GM12878 (cell line): ENCODE results near the gene PAIP2. TPM values are rescaled to one million over a fixed set of nuclear protein-coding genes. Genes with fewer than 3 reads are reported as not detected.

Experiments
- ATAC-seq: fragments of 200-7000 bp; cut with Tn5 transposase; 3 replicates; pipeline ENCODE4 v1.9.1; 2020; ENCODE audit warnings: mild to moderate bottlenecking, moderate library complexity
- BruUV-seq: library from RNA; stranded (reverse); fragments of 400-500 nt; replicated peaks from 2 replicates; lab custom pipeline; 2021; lab: Mats Ljungman, UMichigan
- CTCF ChIA-PET: fragments of 300-600 bp; sonication (Branson Sonifier 250); formaldehyde crosslinking; extraction: SDS; loops from one replicate; lab custom pipeline; 2021; ENCODE audit warnings: inconsistent platforms; lab: Yijun Ruan, JAX
- POLR2A ChIA-PET: fragments of 350-600 bp; formaldehyde crosslinking; extraction: SDS; loops from one replicate; lab custom pipeline; 2021; ENCODE audit warnings: inconsistent platforms; lab: Charles Lee
- RAD21 ChIA-PET: fragments of 300-600 bp; sonication (Branson Sonifier 250); formaldehyde crosslinking; loops from one replicate; lab custom pipeline; 2023; ENCODE audit warnings: antibody characterized with exemption; ENCODE audit not compliant: unreplicated experiment; lab: Charles Lee
- SMC1A ChIA-PET: fragments of 300-600 bp; sonication (Branson Sonifier 250); formaldehyde crosslinking; loops from one replicate; lab custom pipeline; 2023; ENCODE audit not compliant: unreplicated experiment, uncharacterized antibody; lab: Charles Lee
- DNase-seq: peaks from one replicate; pipeline ENCODE4 v3.0.0-alpha.2; 2011; ENCODE audit warnings: low read depth, low spot score
- FAIRE-seq: peaks from 3 replicates; lab custom pipeline; 2011; peaks lifted over from hg19 to GRCh38; lab: Jason Lieb, UNC
- H2AFZ ChIP-seq: 2 replicates; pipeline ENCODE4 v1.6.0; 2011; ENCODE audit warnings: low read depth, low read length, control low read depth; ENCODE audit not compliant: control insufficient read depth
- H3K27ac ChIP-seq: 2 replicates; pipeline ENCODE4 v1.5.1; 2011; ENCODE audit warnings: control low read depth; ENCODE audit not compliant: control insufficient read depth, insufficient read depth
- H3K27me3 ChIP-seq, 2 experiments: replicated peaks in 1 of 2; 2 replicates each; pipeline versions ENCODE4 v1.6.0 to v1.6.1; 2011; ENCODE audit warnings: low read length in 1 of 2; ENCODE audit not compliant: control insufficient read depth in 2 of 2, insufficient read depth in 2 of 2
- H3K36me3 ChIP-seq, 2 experiments: 2 replicates each; pipeline ENCODE4 v1.5.1; 2011; ENCODE audit warnings: low read length in 1 of 2; ENCODE audit not compliant: control insufficient read depth in 2 of 2, insufficient read depth in 2 of 2
- H3K4me1 ChIP-seq: 2 replicates; pipeline ENCODE4 v1.6.1; 2011; ENCODE audit warnings: mild to moderate bottlenecking, low read length, moderate library complexity, mixed read lengths; ENCODE audit not compliant: control insufficient read depth, insufficient read depth
- H3K4me2 ChIP-seq: 2 replicates; pipeline ENCODE4 v1.6.0; 2011; ENCODE audit warnings: control low read depth; ENCODE audit not compliant: control insufficient read depth, insufficient read depth
- H3K4me3 ChIP-seq: fragments of 200-600 bp; sonication (generic); 2 replicates; pipeline ENCODE4 v1.5.1; 2016
- H3K79me2 ChIP-seq: 2 replicates; pipeline ENCODE4 v1.6.0; 2011; ENCODE audit warnings: low read length; ENCODE audit not compliant: control insufficient read depth, insufficient read depth
- H3K9ac ChIP-seq: 2 replicates; pipeline ENCODE4 v1.8.0; 2011; ENCODE audit warnings: low read length, control low read depth, mixed read lengths; ENCODE audit not compliant: control insufficient read depth, insufficient read depth
- H3K9me3 ChIP-seq: replicated peaks from 3 replicates; pipeline ENCODE4 v1.5.1; 2011; ENCODE audit warnings: mild to moderate bottlenecking, low read length; ENCODE audit not compliant: control insufficient read depth, insufficient read depth
- H4K20me1 ChIP-seq: 2 replicates; pipeline ENCODE4 v1.6.0; 2011; ENCODE audit not compliant: control insufficient read depth, insufficient read depth
- ASH2L ChIP-seq: fragments of 300-600, 200-600 bp; sonication (generic); IDR thresholded peaks from 2 replicates; pipeline ENCODE4 v1.6.1; 2017; ENCODE audit warnings: low read depth, mild to moderate bottlenecking, borderline replicate concordance
- ATF2 ChIP-seq: IDR thresholded peaks from 2 replicates; pipeline ENCODE4 v1.6.1; 2012; ENCODE audit warnings: low read length, inconsistent platforms
- BCL11A ChIP-seq: IDR thresholded peaks from 2 replicates; pipeline ENCODE4 v1.6.1; 2011; ENCODE audit warnings: low read depth, low read length
- BCL3 ChIP-seq: IDR thresholded peaks from 2 replicates; pipeline ENCODE4 v1.6.1; 2011; ENCODE audit warnings: borderline replicate concordance, low read depth, mild to moderate bottlenecking, moderate library complexity, low read length; ENCODE audit not compliant: insufficient read depth, poor library complexity, severe bottlenecking
- CHD2 ChIP-seq: IDR thresholded peaks from 2 replicates; pipeline ENCODE4 v1.6.1; 2011; ENCODE audit warnings: low read depth, low read length, improper control_type of control experiment, borderline replicate concordance
- HSF1 ChIP-seq: fragments of 150-350 bp; IDR thresholded peaks from 2 replicates; pipeline ENCODE4 v1.6.1; 2014; ENCODE audit warnings: mild to moderate bottlenecking, low read depth, low read length
- KLF5 ChIP-seq: fragments of 450-650 bp; IDR thresholded peaks from 2 replicates; pipeline ENCODE4 v1.6.1; 2014; ENCODE audit warnings: mild to moderate bottlenecking; ENCODE audit not compliant: partially characterized antibody
- MYC ChIP-seq: IDR thresholded peaks from 2 replicates; pipeline ENCODE4 v1.6.1; 2011; ENCODE audit warnings: mild to moderate bottlenecking, low read length, moderate library complexity, inconsistent platforms; ENCODE audit not compliant: insufficient read depth, insufficient replicate concordance, insufficient read length, severe bottlenecking
- NBN ChIP-seq: fragments of 450-650 bp; IDR thresholded peaks from 2 replicates; pipeline ENCODE4 v1.6.1; 2016
- POLR2A ChIP-seq: IDR thresholded peaks from 2 replicates; pipeline ENCODE4 v1.6.1; 2011; ENCODE audit warnings: low read depth, mild to moderate bottlenecking, low read length
- RBBP5 ChIP-seq: fragments of 200-600 bp; sonication (generic); conservative IDR thresholded peaks from 2 replicates; pipeline ENCODE4 v1.6.1; 2016
- SRF ChIP-seq, 2 experiments: IDR thresholded peaks; 2 replicates each; pipeline ENCODE4 v1.6.1; 2011; ENCODE audit warnings: low read depth in 2 of 2, low read length in 2 of 2, mild to moderate bottlenecking in 1 of 2, moderate library complexity in 1 of 2
- ZNF274 ChIP-seq: IDR thresholded peaks from one replicate; pipeline ENCODE4 v1.8.0; 2011; ENCODE audit not compliant: insufficient read length, insufficient read depth
- WGBS: methylation state at CpG from one replicate; pipeline ENCODE4 v1.1.6; 2016; ENCODE audit warnings: low lambda C conversion rate; ENCODE audit not compliant: insufficient replicate concordance, insufficient coverage; ENCODE audit errors: missing lambda C conversion rate; 5-methylcytosine and 5-hydroxymethylcytosine counted together
- in situ Hi-C: fragments of 300-500 bp; cut with MboI; formaldehyde crosslinking; loops from 9 replicates; pipeline ENCODE4 v1.14.3; 2018; ENCODE audit warnings: mixed read lengths
- intact Hi-C: fragments of 100-400 bp; cut with micrococcal nuclease; formaldehyde crosslinking; loops from one replicate; pipeline ENCODE4 v1.14.2; 2022; ENCODE audit not compliant: unreplicated experiment
- polyA plus RNA-seq, 11 experiments: library from polyadenylated mRNA; depleted of rRNA in 4 of 11; unstranded in 6 of 11; stranded (reverse) in 5 of 11; fragments of >200 nt; fragmentation: Nextera tagmentation in 4 of 11; fragmentation: Illumina TruSeq in 1 of 11; extraction: Ambion mirVana in 4 of 11; extraction: Trizol in 1 of 11; gene quantifications; 1 replicate in 1 of 11; 2 replicates in 10 of 11; pipeline versions ENCODE4 v1.2.1 to v1.2.3, GENCODE V29; 2011 to 2016; ENCODE audit warnings: inconsistent platforms in 2 of 11, missing spikeins in 2 of 11, low read depth in 1 of 11
- total RNA-seq, 4 experiments: library from RNA; depleted of rRNA in 3 of 4; stranded (reverse); fragments of >200 nt in 3 of 4; fragmentation: Illumina TruSeq in 1 of 4; extraction: Trizol in 1 of 4; gene quantifications; 2 replicates each; pipeline versions ENCODE4 v1.2.1 to v1.2.3, GENCODE V29; 2013 to 2021

The PAIP2 gene
- total and polyA plus RNA-seq, 10 of the 15 experiments (the other 5 are each of a cell fraction or from before 2014, with no cell fraction given), result 49.9 to 154 (median 102) TPM

- H3K36me3 ChIP-seq, result peaks cover 0 to 7% of the 10 kb centered on the region in 2 experiments
- TF ChIP-seq BCL3 (peak; percentile 8), CHD2 (no peak)
- TF ChIP-seq, all 136 proteins: peak for 1
- 0 out of 3 replicates have a peak, but pooled peaks have one; percentile 10 for ATAC-seq
- Histone ChIP-seq H2AFZ (no peak overlapping the region), H4K20me1 (no peaks in the 10 kb centered on the region), H3K27ac (no peak overlapping the region), H3K9me3 (no peaks in the 10 kb centered on the region), H3K9ac (no peak overlapping the region), H3K79me2 (no peaks in the 10 kb centered on the region), H3K27me3 (no peaks in the 10 kb centered on the region), H3K4me1 (peaks cover 4% of the 10 kb centered on the region), H3K4me2 (no peak overlapping the region), H3K4me3 (no peak overlapping the region)
- POLR2A ChIA-PET, result interaction anchor here (0.7 to 1.1 kb wide), 2 partner anchors 60 to 514 kb away, joined by 4 to 5 read pairs; no protein-coding TSS in a partner anchor
- intact Hi-C loops, result no loop called here
- RAD21 ChIA-PET, result interaction anchor here (1.1 kb wide), 1 partner anchor 64 kb away, joined by 4 read pairs; no protein-coding TSS in a partner anchor
- CTCF ChIA-PET, result no interaction called here
- 61% methylated on average over 6 of the region's 6 CpGs for WGBS
- FAIRE-seq, result no peak
- SMC1A ChIA-PET, result interaction anchor here (1.4 kb wide), 2 partner anchors 23 to 85 kb away, joined by 4 read pairs; no protein-coding TSS in a partner anchor
- DNase-seq, result no peak
- BruUV-seq, result no TSS peak
- in situ Hi-C loops, result no loop called here
Observed at GRCh38 chr5:139335811-139336210, 5.8 kb upstream of the PAIP2 start.

GRCh38 chr5:139340051-139340450 lies 1.6 kb upstream of the PAIP2 start:
- Histone ChIP-seq H3K36me3 (no peaks in the 10 kb centered on the region), H3K4me3 (no peak overlapping the region), H3K79me2 (peaks cover 34% of the 10 kb centered on the region), H3K27ac (no peak overlapping the region), H3K9me3 (no peaks in the 10 kb centered on the region), H3K27me3 (no peaks in the 10 kb centered on the region), H2AFZ (no peak overlapping the region), H3K9ac (no peak overlapping the region), H3K4me1 (peaks cover 11% of the 10 kb centered on the region), H3K4me2 (no peak overlapping the region), H4K20me1 (no peaks in the 10 kb centered on the region)
- ChIA-PET RAD21 (interaction anchor here (1.2 to 3.8 kb wide), 4 partner anchors 46 to 68 kb away, joined by 4 to 42 read pairs (median 12); partner anchors contain the start of genes MATR3 and MZB1), POLR2A (interaction anchor here (0.6 to 3.2 kb wide), 3 partner anchors 49 to 172 kb away, joined by 3 to 51 read pairs (median 8); partner anchors contain the start of gene MZB1), CTCF (interaction anchor here (1.1 to 3.1 kb wide), 4 partner anchors 35 to 88 kb away, joined by 3 to 24 read pairs (median 4); no protein-coding TSS in a partner anchor), SMC1A (interaction anchor here (0.6 to 1.3 kb wide), 3 partner anchors 11 to 35 kb away, joined by 3 to 4 read pairs (median 4); no protein-coding TSS in a partner anchor)
- WGBS, result 3% methylated on average over 2 of the region's 2 CpGs
- FAIRE-seq (no peak), DNase-seq (no peak), ATAC-seq (no peak)
- in situ Hi-C loops, result no loop called here
- intact Hi-C loops, result loop anchor here (2.0 kb wide), 1 partner anchor 53 kb away; no protein-coding TSS in a partner anchor
- BruUV-seq, result no TSS peak
- TF ChIP-seq ZNF274 (no peak), ASH2L (no peak), KLF5 (no peak), MYC (no peak), NBN (no peak), RBBP5 (no peak), SRF (IDR thresholded peaks at IDR 0.05; ENCODE audit: low read depth in 2 of 2, low read length in 2 of 2) (no peak), ATF2 (no peak), BCL11A (no peak), POLR2A (no peak), HSF1 (no peak)
